ENCODE data around the gene UPF1. TPM values are rescaled to one million over a fixed set of nuclear protein-coding genes. Genes with fewer than 3 reads are reported as not detected.

The UPF1 gene
- total RNA-seq, 1 donor from 2014 or later: 46.3 TPM

DNA sequence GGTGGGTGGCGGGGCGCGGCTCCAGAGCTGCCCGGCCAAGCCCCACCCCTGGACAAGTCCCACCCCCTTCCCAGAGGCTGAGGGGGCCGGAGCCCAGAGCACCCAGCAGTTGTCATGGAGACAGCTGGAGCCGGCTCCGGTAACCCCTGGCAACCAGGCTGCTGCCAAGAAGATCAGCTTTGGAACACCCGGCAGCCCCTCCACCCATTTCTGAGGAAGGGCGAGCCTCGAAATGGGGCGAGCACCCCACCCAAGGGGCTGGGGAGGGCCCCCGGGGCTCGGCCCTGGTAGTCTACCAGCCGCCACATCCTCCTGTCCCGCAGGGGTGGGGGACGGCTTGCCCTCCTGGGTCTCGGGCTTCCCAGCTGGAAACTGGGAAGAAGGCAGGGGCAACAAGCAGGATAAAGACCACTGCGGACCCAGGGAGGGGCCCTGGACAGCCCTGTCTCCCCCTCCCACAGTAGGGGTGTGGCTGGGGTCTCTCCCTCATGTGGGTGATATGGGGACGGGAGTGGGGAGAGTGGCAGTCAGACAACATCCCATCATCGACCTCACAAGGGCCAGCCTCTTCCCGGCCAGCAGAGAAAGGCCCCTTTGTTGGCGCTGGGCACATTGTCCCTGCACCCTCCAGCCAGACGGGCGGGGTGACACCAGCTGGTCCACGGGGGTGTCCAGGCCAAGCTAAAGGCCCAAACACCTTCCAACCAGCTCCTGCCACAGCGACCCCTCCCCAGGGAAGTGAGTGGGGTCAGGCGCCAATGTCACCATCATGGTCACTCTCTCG, 62.7 kb downstream of the UPF1 start:
- TF ChIP-seq, protein P1, sequence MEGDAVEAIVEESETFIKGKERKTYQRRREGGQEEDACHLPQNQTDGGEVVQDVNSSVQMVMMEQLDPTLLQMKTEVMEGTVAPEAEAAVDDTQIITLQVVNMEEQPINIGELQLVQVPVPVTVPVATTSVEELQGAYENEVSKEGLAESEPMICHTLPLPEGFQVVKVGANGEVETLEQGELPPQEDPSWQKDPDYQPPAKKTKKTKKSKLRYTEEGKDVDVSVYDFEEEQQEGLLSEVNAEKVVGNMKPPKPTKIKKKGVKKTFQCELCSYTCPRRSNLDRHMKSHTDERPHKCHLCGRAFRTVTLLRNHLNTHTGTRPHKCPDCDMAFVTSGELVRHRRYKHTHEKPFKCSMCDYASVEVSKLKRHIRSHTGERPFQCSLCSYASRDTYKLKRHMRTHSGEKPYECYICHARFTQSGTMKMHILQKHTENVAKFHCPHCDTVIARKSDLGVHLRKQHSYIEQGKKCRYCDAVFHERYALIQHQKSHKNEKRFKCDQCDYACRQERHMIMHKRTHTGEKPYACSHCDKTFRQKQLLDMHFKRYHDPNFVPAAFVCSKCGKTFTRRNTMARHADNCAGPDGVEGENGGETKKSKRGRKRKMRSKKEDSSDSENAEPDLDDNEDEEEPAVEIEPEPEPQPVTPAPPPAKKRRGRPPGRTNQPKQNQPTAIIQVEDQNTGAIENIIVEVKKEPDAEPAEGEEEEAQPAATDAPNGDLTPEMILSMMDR (IDR thresholded peaks at IDR 0.05; ENCODE audit: partially characterized antibody, unreplicated experiment): no peak
- Mint-ChIP-seq H3K4me1 (ENCODE audit: low read depth, unreplicated experiment) (peaks cover 3% of the 10 kb centered on the region), H3K27ac (ENCODE audit: unreplicated experiment) (no peak overlapping the region), H3K36me3 (ENCODE audit: unreplicated experiment) (no peaks in the 10 kb centered on the region), H3K27me3 (ENCODE audit: unreplicated experiment) (peaks cover 11% of the 10 kb centered on the region), H3K9me3 (ENCODE audit: unreplicated experiment) (peaks cover 3% of the 10 kb centered on the region), H3K4me3 (ENCODE audit: unreplicated experiment) (peak overlapping the region; percentile 71)
- peak; percentile 83 for DNase-seq

- Mint-ChIP-seq H3K27ac (ENCODE audit: unreplicated experiment) (no peak overlapping the region), H3K4me1 (ENCODE audit: low read depth, unreplicated experiment) (peaks cover 3% of the 10 kb centered on the region), H3K4me3 (ENCODE audit: unreplicated experiment) (peak overlapping the region; percentile 79), H3K27me3 (ENCODE audit: unreplicated experiment) (peaks cover 10% of the 10 kb centered on the region), H3K9me3 (ENCODE audit: unreplicated experiment) (peaks cover 3% of the 10 kb centered on the region), H3K36me3 (ENCODE audit: unreplicated experiment) (no peaks in the 10 kb centered on the region)
- DNase-seq: peak; percentile 88
- TF ChIP-seq, protein P1 (IDR thresholded peaks at IDR 0.05; ENCODE audit: partially characterized antibody, unreplicated experiment): peak; percentile 61
Observed at GRCh38 chr19:18895038-18895823, 63.5 kb downstream of the UPF1 start.

GRCh38 chr19:18895824-18896341, 64.1 kb downstream of the UPF1 start, which contains the start of gene CERS1:
Gene CERS1, minus strand, starts transcription at chr19:18896158. Its CDS starts 86 bp downstream, at chr19:18896072.
- Mint-ChIP-seq H3K9me3 (ENCODE audit: unreplicated experiment) (peaks cover 3% of the 10 kb centered on the region), H3K4me3 (ENCODE audit: unreplicated experiment) (peak within 1 kb of the TSS; percentile 83), H3K27me3 (ENCODE audit: unreplicated experiment) (peaks cover 9% of the 10 kb centered on the region), H3K36me3 (ENCODE audit: unreplicated experiment) (no peaks in the 10 kb centered on the region), H3K4me1 (ENCODE audit: low read depth, unreplicated experiment) (peaks cover 3% of the 10 kb centered on the region), H3K27ac (ENCODE audit: unreplicated experiment) (no peak within 1 kb of the TSS)
- DNase-seq: peak; percentile 59
- TF ChIP-seq, protein P1 (IDR thresholded peaks at IDR 0.05; ENCODE audit: partially characterized antibody, unreplicated experiment): no peak

- peaks cover 3% of the 10 kb centered on the region for H3K4me1 Mint-ChIP-seq (ENCODE audit: low read depth, unreplicated experiment)
- H3K4me3 Mint-ChIP-seq (ENCODE audit: unreplicated experiment): peak overlapping the region; percentile 83
- TF ChIP-seq, protein P1 (IDR thresholded peaks at IDR 0.05; ENCODE audit: partially characterized antibody, unreplicated experiment): no peak
- H3K36me3 Mint-ChIP-seq (ENCODE audit: unreplicated experiment): no peaks in the 10 kb centered on the region
- no peak for DNase-seq
- H3K27ac Mint-ChIP-seq (ENCODE audit: unreplicated experiment): no peak overlapping the region
- peaks cover 3% of the 10 kb centered on the region for H3K9me3 Mint-ChIP-seq (ENCODE audit: unreplicated experiment)
- H3K27me3 Mint-ChIP-seq (ENCODE audit: unreplicated experiment): peaks cover 9% of the 10 kb centered on the region
Observed at GRCh38 chr19:18896421-18896841, 64.7 kb downstream of the UPF1 start.

All from glutamatergic neuron (in vitro differentiated cells).